GM18868 (cell line): ENCODE measurements around the gene TTC27.
"Not testable (repeated sequence)": the region's sequence is repeated elsewhere in the genome, so short reads cannot be mapped to it uniquely, and the experiment has no call there.

Experiments used
- ATAC-seq: cut with Tn5 transposase; IDR thresholded peaks from one replicate; pipeline ENCODE4 v1.9.1; 2021; ENCODE audit warnings: mild to moderate bottlenecking, moderate library complexity; ENCODE audit not compliant: unreplicated experiment

Gene TTC27

DNA sequence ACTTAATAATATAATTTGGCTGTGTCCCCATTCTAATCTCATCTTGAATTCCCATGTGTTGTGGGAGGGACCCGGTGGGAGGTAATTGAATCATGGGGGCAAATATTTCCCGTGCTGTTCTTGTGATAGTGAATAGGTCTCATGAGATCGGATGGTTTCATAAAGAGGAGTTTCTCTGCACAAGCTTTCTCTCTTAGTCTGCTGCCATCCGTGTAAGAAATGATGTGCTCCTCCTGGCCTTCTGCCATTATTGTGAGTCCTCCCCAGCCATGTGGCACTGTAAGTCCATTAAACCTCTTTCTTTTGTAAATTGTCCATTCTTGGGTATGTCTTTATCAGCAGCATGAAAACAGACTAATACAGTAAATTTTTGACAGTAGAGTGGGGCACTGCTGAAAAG is 216.4 kb downstream of the TTC27 start:
- no peak for ATAC-seq

DNA sequence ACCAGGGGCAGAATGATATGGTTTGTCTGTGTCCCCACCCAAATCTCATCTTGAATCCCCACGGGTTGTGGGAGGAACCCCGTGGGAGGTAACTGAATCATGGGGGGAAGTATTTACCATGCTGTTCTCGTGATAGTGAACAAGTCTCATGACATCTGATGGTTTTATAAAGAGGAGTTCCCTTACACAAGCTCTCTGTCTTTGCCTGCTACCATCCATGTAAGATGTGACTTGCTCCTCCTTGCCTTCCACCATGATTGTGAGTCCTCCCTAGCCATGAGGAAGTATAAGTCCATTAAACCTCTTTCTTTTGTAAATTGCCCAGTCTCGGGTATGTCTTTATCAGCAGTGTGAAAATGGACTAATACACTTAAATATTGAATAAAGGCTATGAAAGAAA is 218.4 kb downstream of the TTC27 start:
- not testable (repeated sequence) for ATAC-seq

DNA sequence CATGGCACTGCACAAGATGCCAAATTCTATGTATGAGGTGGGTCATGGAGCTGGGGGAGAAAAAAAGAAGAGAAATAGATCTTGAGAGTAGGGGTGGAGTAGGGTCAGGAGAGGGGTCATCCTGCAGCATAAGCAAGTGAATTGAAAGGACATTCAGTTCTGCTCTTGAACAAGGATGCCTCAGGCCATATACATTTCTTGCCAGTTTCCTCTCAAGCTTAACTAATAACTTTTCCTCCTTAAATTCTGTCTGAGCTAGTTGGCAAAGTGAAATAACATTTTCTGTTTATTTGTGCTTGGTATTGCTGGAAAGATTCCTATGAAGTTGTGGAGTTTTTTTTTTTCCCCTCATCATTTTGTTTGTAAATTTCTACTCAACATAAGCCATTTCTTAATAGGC is 219.9 kb downstream of the TTC27 start:
- ATAC-seq = no peak

DNA sequence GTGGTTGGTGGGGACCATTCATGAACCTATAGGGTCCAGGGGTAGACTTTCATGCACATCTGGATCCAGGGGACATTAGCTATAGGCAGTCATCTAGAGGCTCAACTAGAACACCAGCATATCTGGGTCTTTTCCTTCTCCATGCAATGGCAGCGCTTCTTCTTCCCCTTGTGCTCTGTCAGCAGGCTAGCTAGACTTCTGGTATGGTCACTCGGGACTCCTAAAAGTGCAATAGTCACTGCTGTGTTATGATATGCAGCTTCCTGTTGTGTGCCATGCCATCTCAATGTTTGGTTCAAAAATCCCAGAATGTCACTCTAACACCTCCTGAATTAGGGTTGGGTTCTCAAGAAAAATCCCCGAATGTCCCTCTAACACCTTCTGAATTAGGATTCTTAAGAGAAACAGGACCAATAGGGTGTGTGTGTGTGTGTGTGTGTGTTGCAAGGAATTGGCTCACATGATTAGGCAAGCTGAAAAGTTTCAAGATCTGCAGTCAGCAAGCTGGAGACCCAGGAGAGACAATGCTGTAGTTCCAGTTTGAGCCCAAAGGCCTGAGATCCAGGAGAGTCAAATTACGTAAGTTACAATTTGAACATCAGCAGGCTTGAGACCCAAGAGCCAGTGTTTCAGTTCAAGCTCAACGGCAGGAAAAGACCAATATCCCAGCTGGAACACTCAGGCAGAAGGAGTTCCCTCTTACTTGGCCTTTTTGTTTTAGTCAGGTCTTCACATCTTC is 221.8 kb downstream of the TTC27 start:
- ATAC-seq = no peak

DNA sequence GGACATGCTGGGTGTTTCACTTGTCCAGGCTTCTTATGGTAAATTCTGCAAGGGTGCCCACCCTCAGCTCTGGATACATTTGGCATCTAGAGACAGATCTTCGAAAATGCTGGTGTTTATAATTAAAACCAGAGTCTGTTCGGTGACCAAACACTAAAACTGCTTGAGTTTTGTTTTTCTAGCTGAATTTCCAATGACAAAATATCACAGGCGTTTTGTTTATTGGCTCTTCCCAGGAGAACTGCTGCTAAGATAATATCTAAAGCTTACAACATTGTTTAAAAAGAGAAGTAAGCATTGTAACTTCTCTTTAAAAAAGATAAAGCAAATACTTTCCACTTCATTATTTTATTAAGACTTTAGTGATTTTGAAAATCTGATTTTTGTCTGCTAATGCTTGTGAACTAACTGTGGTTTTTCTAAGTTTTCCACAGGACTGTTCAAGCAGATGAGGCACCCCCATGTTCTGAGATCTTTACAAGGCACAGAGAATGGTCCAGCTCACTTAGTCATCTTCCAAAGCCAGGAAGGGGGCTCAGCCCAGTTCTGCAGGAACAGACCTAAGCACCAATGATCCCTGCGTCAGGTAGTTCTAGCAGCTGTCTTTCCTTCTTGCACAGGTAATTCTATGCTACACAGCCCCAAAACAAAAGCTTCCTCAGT is 224.1 kb downstream of the TTC27 start:
- ATAC-seq = no peak

DNA sequence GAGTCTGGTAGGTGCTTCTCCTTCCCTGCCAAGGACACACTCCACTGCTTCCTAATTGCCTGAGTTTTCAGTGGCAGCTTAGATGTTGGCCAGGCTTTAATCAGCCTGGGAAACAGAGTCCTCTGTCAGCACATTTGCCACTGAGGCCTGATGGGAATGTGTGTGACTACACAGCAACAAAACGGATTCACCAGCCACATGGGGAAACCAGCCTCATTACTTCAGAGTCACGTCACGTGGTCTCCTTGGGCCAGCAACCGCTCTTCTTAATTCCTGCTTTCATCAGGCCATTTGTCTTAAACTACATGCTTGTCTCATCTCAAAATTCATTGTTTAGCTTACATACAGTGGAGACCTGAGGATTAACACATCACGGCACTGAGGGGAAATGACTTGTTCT is 225.0 kb downstream of the TTC27 start:
- no peak for ATAC-seq

DNA sequence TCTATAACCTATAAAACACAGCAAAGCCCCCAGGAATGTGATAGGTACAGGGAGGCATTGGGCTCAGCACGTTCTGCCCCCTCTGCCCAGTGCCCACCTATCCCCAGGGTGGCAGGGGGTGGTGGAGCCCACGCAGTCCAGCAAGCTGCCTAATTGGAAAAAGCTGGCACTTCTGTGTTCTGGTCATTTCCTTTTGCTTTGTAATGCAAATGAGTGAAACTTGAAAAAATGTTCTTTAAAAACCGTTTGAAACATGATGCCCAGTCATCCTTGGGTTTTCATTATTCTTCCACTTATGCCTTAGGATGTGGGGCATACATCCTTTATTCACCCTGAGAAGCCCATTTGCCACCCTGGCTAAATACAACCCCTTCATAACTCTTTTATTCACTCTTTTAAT is 229.0 kb downstream of the TTC27 start:
- no peak for ATAC-seq

DNA sequence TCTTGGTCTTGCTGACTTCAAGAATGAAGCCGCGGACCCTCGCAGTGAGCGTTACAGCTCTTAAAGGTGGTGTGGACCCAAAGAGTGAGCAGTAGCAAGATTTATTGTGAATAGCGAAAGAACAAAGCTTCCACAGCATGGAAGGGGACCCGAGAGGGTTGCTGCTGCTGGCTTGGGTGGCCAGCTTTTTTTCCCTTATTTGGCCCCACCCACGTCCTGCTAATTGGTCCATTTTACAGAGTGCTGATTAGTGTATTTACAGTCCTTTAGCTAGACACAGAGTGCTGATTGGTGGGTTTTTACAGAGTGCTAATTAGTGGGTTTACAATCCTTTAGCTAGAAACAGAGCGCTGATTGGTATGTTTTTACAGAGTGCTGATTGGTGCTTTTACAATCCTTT is 230.9 kb downstream of the TTC27 start:
- ATAC-seq = no peak

DNA sequence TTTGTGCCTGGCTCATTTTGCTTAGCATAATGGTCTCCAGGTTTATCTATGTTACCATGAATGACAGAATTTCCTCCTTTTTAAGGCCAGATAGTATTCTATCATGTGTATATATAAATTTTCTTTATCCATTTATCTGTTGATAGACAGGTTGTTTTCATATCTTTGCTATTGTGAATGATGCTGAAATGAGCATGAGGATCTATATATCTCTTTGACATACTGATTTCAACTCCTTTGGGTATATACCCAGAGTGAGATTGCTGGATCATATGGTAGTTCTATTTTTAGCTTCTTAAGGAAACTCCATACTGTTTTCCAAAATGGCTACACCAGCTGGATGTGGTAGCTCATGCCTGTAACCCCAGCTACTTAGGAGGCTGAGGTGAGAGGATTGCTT is 232.5 kb downstream of the TTC27 start:
- ATAC-seq = no peak

DNA sequence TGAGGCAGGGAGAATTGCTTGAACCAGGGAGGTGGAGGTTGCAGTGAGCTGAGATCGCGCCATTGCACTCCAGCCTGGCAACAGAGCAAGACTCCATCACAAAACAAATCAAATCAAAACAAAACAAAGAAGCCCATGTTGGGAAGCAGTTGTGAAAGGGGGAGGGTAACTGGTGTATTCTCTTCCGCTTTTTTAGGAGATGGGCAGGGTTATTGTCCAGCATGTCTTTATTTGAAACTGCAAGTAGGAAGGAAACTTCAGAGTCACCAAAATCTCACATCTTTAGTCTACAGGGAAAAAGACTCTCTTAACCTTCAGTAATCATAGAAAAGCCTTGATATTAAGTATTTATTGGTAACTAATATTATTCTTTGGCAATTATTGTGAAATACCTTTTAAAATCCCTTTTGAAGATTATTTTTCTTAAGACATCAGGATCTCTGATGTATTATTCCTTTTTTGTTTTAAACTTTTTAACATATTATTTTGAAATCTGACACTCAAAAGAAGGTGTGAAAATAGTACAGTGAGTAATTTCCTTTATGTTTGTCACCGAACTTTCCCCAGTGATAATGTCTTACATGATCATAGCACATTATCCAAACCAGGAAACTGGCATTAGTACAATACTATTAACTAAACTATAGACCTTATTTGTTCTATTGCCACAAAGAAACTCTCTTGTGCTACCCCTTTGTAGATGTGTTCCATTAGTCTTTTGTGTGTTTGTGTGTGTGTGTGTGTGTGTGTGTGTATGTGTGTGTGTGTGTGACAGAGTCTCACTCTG is 234.6 kb downstream of the TTC27 start:
- ATAC-seq = no peak

DNA sequence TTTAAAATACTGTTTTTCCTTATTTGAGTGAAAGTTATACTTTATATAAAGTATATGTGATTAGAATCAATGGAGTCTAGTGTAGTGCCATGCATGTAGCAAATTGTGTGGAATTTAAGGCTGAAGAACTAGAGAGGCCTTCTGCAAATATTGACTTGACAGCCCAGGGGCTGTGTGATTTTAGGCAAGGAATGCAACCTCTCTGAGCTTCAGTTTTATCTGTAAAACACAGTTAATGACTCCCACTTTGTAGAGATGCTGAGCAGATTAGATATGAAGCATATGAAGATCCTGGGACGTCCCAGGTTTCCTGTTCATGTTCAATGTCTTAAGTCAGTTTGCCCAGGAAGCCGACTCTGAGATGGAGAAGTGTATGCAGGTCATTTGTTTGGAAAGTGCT is 235.5 kb downstream of the TTC27 start:
- ATAC-seq = no peak

DNA sequence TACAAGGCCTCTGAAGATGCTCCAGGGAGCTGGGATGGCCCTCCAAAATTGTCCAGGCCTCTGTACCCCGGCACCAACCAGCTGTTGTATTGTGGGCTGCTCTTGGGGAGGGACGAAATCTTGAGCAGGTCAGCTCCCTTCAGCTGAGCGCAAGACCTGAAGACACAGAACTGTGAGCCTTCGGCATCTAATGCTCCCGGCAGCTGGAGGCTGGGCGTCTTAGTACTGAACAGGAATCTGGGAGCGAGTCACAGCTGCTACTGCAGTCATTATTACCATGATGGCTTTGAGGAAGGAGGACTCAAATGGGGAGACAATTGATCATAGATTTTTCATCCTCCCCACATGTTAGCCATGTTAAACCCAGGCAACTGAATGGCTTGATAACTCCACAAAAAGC is 236.0 kb downstream of the TTC27 start:
- no peak for ATAC-seq

DNA sequence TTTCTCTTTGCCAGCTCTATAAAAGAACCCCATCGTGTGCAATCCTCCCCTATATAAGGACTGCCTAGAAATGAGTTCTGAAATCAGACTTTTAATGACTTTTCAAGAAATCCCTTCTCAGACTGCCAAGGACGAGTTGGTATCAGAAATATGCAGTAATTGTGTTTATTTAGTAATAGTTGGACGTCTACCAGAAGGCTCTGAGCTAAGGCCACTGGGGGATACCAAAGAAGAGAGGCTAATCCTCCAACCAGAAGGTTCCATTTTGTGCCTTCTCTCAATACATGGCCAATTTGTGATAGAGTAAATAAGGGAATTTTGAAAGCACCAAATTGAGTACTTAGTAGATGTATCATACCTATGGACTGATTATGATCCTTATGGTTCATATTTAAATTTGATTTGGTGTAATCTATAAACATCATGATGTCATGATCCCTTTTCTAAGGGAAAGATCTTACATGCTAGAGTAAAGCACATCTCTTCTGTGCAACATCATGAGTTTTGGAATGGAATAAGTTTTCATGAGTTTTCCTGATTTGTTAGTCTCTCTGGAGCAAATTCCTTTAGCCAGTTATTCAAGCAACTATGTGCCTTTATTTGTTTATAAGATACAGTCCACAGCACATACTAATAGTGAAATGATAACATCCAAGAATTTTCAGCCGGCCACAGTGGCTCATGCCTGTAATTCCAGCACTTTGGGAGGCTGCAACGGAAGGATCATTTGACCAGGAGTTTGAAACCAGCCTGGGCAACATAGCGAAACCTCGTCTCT is 236.7 kb downstream of the TTC27 start:
- ATAC-seq = no peak

DNA sequence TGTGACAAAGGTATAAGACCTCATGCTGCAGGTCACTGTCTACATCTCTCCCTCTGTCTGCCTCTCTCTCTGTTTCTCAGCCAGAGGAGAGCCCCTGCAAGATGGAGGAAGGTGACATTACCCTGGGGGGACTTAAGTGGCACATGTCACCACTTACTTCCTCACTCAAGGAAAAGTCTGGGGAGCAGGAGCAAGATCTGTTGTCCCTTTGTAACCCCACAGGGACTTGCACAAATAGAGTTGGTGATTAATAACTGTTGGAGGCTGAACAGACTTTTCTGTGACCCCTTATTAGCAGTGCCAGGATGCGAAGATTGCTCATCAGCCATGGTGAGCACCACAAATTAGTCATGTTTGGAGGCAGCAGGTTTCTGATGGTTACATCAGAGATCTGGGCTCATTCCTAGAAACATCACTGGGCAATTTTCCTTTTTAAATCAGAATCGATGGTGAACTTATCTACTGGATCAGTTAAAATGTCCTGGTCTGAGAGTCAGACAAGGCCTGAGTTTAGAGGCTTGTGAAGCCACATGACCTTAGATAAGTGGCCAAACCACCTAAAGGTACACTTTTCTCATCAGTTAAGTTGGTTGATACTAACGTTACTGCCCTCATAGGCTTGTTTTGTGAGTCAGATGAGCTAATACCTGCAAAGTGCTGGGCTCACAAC is 237.7 kb downstream of the TTC27 start:
- peak; percentile 48 for ATAC-seq

DNA sequence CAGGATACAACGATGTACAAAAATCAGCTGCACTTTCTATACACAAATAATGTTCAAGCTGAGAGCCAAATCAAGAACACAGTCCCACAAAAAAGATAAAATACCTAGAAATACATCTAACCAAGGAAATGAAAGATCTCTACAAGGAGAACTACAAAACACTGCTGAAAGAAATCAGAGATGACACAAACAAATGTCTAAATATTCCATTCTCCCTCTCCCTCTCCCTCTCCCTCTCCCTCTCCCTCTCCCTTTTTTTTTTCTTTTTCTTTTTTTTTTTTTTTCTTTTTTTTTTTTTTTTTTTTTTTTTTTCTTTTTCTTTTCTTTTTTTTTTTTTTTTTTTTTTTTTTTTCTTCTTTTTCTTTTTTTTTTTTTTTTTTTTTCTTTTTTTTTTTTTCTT is 238.6 kb downstream of the TTC27 start:
- not testable (repeated sequence) for ATAC-seq
